ENCODE data around the gene FBXL13.
"Not testable (repeated sequence)": the region's sequence is repeated elsewhere in the genome, so short reads cannot be mapped to it uniquely, and the experiment has no call there.

DNA sequence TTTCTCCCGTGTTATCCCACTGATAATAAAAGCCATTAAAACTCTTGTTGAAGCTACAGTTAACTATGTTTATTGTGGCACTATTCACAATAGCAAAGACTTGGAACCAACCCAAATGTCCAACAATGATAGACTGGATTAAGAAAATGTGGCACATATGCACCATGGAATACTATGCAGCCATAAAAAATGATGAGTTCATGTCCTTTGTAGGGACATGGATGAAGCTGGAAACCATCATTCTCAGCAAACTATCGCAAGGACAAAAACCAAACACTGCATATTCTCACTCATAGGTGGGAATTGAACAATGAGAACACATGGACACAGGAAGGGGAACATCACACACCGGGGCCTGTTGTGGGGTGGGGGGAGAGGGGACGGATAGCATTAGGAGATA lies 97.0 kb downstream of the FBXL13 start:
- not testable (repeated sequence) for TF ChIP-seq EP300 (conservative IDR thresholded peaks at IDR 0.05; ENCODE audit: poor library complexity, severe bottlenecking); RAD21 (conservative IDR thresholded peaks at IDR 0.05)
- TF ChIP-seq, protein P1, sequence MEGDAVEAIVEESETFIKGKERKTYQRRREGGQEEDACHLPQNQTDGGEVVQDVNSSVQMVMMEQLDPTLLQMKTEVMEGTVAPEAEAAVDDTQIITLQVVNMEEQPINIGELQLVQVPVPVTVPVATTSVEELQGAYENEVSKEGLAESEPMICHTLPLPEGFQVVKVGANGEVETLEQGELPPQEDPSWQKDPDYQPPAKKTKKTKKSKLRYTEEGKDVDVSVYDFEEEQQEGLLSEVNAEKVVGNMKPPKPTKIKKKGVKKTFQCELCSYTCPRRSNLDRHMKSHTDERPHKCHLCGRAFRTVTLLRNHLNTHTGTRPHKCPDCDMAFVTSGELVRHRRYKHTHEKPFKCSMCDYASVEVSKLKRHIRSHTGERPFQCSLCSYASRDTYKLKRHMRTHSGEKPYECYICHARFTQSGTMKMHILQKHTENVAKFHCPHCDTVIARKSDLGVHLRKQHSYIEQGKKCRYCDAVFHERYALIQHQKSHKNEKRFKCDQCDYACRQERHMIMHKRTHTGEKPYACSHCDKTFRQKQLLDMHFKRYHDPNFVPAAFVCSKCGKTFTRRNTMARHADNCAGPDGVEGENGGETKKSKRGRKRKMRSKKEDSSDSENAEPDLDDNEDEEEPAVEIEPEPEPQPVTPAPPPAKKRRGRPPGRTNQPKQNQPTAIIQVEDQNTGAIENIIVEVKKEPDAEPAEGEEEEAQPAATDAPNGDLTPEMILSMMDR (IDR thresholded peaks at IDR 0.05; ENCODE audit: poor library complexity, severe bottlenecking) = not testable (repeated sequence)

All from neural cell (in vitro differentiated cells).